Activated effector memory CD4-positive, alpha-beta T cell treated with Interleukin-2 at 50 U/mL for 16 hours (primary cell): ENCODE results near the gene SLC43A3.
"Not testable (repeated sequence)": the region's sequence is repeated elsewhere in the genome, so short reads cannot be mapped to it uniquely, and the experiment has no call there.

Source experiments
- DNase-seq: peaks from one replicate; pipeline ENCODE4 v3.0.0-alpha.2; 2020

SLC43A3 gene

DNA sequence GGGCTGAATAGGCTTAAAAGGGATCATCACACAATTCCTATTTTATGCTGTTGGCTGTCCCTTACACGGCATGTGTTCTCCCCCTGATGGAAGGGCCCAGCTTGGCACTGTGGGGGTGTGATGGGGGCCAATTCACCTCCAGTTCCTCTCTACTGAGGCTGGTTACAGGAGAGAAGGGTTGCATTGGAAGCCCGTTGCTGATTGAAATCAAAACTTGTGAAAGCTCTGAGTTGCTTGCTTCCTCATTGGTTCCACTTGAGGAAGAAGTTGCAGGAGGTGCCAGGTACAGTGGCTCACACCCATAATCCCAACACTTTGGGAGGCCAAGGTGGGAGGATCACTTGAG, 23.1 kb downstream of the SLC43A3 start:
- DNase-seq, result no peak

DNA sequence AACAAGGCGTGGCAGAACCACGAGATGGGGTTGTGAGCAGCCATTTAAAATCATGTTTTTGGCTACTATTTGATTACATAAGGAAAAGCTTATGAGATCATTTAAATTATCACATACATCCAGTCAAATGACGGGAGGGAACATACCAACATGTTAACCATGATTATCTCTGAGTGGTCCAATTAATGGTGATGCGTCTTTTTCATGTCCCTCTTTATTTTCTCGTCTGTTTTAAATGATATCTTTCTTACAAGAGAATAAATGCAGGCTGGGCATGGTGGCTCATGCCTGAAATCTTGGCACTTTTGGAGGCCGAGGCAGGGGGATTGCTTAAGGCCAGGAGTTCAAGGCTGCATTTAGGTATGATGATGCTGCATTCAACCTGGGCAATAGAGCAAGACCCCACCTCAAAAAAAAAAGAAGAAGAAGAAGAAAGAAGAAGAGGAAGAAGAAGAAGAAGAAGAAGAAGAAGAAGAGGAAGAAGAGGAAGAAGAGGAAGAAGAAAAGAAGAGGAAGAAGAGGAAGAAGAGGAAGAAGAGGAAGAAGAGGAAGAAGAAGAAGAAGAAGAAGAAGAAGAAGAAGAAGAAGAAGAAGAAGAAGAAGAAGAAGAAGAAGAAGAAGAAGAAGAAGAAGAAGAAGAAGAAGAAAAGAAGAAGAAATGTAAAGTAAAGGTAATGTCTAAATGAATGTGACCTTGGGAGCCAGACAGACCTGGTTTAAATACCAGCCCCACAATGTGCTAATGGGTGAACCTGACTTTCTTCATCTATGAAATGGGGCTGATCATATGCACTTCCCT, 23.7 kb downstream of the SLC43A3 start:
- DNase-seq, result not testable (repeated sequence)

DNA sequence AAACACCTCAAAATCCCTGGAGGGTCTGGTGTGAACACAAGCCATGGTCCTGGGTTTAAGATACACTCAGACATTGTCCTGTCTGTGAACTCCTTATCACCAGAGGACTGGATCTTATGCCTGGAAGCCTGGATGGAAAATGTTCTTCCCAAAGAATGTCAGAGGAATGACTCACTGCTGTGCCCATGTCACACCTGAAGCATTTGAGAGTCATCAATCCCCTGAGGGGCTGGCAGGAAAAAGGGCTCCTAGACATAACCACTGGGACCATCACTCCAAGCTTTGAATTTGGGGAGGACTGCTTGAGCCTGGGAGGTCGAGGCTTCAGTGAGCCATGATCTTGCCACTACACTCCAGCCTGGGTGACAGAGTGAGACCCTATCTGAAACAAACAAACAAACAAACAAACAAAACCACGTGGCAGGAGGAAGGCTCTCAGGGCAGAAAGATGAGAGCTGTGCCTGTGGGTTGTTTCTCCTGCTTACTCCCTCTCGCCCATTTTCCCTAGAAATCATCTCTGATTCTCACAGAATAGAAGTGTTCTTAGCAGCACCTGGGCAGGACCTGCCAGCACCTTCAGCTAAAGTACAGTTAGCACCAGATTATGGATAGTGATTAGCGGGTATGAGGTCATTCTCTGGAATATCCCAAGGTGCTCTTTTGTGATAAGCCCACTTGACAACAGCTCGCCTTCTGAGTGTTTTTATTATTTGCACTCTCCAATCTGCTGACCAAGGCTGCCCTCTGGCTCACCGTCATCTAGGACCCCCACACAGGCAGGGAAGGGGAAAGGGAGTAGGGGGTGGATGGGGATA, 24.5 kb downstream of the SLC43A3 start:
- DNase-seq, result no peak

DNA sequence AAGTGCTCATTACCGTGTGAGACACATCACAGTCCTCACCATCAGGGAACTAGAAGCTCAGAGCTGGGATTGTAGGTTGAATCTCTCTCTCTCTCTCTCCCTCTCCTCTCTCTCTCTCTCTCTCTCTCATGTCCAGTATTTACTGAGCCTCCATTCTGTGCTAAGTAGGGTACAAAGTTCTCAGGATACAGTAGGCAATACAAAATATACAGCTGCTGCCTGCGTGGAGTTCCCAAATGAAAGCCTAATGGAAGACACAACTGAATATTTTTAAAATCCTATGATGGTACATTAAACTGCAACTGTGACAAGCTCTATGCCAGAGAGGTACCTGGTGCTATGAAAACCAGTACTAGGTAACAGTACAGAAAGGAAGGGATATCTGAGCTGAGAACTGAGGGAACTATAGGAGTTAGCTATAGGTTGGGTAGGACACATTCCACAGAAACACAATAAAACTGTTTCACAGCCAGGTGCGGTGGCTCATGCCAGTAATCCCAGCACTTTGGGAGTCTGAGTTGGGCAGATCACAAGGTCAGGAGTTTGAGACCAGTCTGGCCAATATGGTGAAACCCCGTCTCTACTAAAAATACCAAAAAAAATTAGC, 26.8 kb downstream of the SLC43A3 start:
- DNase-seq, result no peak

DNA sequence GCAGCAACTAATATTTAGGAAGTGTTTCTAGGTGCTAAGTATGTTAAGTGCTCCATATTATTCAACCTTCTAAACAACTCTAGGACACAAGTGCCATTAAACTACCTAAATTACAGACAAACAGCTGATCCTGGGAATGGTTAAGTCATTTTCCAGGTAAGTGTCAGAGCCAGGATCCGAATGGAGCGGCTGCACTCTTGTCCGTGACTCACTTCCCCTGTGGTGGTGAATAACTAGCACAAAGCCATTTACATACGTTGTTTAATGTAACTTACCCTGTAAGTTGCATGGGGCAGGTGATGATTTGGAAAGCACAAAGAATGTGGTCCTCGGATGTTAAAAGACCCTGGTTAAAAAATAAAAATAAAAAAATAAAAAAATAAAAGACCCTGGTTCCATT, 27.7 kb downstream of the SLC43A3 start:
- DNase-seq, result no peak

DNA sequence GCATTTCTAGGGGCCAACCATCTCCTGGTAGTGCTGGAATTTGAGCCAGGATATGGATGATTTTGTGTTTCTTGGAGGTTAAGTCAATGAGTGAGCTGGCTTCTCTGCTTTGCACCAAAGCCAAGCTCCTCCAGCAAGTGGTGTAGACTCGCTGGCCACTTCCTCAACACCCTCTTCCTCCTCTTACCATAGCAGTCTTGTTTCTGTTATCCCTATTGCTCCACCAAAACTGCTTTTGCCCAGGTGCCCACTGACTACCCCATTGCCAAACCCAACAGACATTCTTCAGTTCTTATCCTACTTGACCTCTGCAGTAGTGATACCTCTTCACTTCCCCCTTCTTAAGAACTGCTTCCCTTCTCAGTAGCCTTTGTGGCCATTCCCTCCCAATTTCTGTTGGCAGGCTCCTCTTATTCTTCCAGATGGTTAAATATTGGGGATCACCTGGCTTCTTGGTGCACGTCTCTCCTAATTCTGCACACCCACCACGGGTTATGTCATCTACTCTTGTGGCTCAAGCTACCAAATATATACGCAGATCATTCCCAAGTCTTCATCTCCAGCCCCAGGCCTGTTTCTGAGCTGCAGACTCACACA, 29.4 kb downstream of the SLC43A3 start:
- DNase-seq, result no peak

DNA sequence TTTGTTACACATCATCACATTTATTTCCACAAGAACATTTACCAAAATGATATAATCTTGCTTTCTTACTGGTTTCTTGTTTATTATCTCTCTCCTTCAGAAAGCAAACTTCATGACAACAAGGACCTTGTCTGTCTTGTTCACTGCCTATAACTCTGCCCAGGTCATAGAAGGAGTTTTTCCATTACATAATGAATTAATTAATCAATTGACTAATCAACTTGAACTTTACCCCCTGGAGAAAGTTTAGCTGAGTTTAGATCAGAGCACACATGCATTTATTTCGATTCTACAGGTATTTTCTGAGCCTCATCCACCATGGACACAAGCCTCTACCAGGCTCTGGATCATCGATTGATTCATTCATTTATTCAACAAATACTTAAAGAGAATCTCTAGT, 30.2 kb downstream of the SLC43A3 start:
- no peak for DNase-seq

DNA sequence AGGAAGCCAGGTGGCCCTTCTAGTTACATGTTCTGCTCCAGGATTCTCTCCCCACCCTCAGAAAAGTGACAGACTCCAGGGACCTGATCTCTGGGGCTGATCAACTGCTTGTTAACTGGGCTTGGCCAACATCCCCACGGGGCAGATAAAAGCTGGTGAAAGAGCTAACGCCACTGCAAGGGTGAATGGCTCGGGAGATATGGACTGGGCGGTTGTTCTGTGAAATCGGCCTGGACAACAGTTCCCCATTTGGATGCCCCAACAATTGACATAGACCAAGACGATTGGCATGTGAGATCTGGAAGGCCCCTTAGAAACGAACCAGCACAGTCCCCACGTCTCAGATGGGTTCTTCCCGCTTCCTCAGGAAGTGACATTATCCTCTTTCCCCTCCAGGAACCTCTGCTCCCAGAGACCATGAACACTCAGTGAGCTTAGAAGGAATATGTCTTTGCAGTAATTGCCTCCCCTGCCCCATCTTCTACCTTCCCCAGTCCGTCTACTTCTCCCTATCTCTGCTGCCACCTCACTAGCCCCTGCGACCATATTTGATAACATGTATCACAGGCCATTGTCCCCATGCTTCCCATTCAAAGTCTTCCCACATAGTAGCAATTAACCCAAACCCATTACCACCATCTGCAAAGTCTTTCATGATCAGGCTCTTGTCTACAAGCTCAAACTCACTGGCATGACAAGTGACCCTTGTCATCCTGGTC, 30.9 kb downstream of the SLC43A3 start:
- DNase-seq, result no peak

DNA sequence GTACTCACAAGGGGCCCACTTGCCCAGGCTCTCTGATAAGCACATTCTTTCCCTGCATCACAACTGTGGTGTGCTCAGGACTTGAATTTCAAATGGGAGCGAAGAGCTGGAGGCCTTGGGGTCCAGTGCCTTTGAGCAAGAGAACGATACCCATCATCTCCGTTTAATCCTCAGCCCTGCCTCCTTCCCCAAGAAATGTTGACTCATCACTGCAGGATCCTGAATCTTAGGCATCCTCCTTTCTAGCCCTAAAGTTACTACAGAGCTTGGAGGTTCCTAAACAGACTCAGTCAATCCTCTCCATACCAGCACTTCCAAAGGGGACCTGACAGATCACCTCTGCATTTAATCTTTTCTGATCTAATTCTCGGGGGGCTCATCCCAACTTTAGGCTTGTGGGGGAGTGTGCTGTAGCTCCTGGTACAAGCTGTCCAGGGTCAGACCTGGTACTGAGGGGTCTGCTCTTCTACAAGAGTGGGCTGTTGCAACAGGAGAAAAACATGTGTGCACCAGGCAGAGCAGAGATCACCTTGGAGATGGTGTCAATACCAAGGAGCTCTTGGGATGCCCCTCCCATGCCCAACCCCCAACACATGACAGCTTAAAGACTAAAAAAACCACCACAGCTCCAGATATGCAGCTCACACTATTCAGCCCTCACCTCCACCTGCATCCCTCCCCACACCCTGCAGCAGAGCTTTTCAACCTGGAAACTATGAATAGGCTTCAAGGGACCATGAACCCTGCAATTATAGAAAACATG, 32.5 kb downstream of the SLC43A3 start:
- DNase-seq, result no peak

DNA sequence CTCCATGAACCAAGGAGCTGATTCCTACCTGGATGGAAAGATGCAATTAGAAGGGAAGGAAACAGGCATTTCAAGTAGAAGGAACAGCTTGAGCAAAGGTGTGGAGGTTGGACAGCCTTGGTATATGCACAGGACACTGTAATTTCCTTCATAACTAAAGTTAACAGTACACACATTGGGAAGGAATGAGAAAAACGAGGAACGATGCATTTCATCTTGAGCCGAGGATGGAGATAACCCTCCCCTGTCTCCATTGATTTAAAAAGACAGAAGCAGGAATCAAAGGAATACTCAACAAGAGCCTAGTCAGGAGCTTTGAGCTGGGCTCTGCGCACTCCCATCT, 34.2 kb downstream of the SLC43A3 start:
- no peak for DNase-seq

DNA sequence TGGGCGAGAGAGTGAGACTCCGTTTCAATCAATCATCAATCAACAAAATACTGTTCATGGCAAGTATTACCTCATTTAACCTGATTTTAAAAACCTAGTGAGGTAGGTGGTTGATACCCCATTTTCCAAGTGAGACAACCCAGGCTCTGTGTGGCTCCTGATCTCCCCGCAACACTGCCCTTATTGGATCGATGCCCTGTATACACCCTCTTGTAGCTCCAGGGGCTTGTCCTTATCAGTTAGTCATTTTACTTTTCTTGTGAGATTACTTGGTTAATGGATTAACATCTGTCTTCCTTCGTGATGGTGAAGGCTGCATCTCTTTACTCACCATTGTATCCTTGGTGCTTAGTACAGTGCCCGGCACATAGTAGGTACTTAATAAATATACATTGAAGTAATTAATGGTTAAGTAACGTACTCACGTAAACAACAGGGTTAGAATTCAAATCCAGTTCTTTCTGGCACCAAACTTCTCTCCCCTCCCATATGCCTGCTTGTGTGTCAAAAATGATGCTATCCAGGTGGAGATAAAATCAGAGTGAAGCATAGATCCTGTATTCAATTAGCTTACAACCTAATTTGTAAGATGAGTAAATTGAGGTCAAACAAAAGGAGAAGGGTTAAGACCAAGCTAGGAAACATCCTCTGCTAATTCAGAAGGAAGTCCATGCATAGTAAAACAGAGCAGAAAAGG, 34.7 kb downstream of the SLC43A3 start:
- no peak for DNase-seq

DNA sequence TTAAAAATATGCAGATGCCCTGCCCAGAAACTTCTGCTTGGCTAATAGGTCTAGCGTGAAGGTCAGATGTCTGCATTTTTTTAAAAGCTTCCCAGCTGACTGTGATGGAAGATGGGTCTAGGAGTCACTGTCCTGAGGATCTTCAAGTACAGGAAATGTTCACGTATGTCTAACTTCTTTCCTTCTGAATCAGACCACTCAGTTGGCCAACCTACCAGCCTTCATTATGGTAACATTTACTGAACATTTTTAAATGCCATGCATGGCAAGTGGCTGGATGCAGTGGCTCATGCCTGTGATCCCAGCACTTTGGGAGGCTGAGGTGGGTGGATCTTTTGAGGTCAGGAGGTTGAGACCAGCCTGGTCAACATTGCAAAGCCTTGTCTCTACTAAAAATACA, 35.4 kb downstream of the SLC43A3 start:
- no peak for DNase-seq

DNA sequence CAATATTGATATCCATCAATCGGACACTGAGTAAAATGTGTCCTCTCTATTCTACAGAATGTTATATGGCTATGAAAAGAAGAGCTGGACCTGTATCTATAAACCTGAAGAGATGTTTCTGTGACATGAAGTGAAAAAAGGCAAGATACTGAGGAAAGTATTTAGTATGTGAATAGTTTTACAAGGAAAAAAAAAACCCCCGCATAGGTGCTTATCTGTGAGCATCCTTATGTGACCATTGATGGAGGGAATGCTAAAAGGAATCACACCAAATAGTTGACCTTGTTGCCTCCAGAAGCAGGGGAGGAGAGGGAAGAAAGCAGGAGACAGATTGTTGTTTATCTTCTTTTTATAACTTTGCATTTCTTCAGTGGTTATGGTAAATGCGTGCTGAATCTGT, 35.8 kb downstream of the SLC43A3 start:
- no peak for DNase-seq

DNA sequence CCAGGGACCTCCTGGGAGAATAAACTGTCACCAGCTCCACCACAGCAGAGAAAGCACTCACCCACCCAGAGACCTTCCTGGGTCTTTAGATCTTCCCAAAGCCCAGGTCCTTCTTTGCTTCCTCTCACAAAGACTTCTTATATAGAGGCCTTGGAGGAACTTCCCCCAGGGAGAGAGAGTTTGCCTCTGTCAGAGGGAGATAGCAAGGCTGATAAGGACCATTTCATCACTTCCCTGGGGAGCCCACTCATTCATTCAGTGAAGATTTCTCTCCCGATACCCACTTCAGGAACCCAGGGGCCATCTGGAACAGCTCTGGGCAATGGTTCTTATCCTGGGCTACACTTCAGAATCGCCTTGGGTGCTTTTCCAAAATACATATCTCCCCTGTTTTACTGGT, 36.4 kb downstream of the SLC43A3 start, which contains the start of gene PRG2:
Gene PRG2, minus strand, starts transcription at position 116 of the 400 bp plus-strand sequence. CDS start 706 bp downstream, outside the sequence.
- no peak for DNase-seq

DNA sequence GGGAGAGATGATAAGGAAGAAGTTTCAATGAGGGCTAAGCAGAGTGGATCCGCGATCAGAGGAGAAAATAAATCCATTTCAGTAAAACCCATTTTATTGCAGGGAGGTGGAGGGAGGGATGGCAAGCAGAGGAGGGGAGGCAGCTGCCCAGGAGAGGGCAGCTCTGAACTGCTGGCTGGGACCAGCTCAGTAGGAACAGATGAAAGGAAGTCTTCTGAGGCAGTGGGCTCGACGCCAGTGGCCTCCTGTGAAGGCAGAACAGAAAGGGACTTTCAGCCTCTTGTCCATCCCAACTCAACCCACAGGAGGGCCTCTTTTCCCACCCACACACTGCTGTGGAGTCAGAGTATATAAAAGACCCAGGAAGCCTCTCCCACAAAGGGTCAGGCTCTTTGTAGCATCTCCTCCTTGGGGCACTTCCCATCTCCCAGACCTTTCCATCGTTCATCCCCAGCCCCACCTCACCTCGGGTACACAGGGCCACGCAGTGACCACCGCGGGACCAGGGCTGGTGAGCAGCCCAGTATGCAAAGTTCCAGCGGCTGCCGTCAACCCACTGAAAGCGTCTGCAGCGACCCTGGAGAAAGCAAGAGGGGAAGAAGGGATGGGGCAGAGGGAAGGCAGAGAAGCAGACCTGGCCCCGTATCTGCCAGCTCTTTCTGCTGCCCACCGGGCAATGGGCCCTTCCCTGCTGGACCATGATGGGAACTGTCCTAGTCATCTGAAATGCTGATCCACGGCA, 39.5 kb downstream of the SLC43A3 start:
- no peak for DNase-seq

DNA sequence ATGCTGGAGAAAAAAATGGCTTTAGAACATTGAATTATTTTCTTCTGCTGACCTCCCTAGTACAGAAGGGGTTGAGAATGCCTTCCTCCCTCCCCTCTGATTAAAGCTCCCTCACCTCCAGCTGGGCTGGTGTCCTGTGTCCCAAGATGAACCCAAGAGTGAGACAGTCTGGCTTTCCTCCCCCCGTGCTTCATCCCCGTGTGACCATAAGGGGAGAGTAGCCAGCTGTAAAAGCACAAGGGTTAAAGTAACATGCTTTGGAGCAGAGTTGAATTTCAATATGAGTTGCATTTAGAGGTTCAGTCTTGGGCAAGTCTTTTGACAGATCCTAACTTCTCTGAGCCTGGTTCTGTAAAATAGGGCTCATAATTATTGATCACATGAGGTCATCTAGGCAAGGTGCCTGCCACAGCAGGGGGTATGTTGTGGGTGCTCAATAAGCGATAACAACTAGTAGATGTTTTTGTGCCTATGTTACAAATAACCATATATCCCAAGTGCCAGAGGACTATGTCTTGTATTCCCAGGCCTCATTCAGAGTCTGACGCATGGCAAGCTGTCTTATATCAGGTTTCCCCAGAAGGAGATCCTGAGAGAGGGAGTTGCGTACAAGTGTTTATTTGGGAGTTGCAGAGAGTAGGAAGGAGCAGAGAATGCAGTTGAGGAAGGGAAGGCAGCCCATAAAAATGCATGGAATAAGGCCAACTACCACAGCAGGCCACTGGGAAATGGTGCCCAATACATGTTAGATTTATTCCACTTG, 40.6 kb downstream of the SLC43A3 start:
- DNase-seq, result no peak

DNA sequence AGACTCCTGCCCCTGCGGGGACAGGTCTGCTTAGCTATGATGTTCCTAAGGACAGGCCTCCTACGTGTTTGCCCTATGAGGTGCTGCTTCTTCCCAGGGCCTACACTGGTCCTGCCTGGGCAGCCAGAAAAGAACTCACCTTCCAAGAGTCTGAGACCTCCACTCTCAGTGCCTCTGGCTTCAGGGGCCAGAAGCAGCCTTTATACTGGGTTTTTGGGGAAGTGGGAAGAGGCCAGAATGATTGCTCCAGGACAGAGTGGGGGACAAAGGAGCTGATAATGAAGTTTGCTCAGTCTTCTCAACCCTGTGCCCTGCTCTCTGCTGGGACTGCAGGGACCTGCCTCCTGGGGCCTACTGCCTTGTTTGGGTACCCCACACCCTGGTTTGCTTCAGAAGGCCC, 45.9 kb downstream of the SLC43A3 start, which contains the start of gene PRG3:
Gene PRG3, minus strand, starts transcription at position 176 of the 400 bp plus-strand sequence. CDS start 442 bp downstream, outside the sequence.
- DNase-seq, result no peak

DNA sequence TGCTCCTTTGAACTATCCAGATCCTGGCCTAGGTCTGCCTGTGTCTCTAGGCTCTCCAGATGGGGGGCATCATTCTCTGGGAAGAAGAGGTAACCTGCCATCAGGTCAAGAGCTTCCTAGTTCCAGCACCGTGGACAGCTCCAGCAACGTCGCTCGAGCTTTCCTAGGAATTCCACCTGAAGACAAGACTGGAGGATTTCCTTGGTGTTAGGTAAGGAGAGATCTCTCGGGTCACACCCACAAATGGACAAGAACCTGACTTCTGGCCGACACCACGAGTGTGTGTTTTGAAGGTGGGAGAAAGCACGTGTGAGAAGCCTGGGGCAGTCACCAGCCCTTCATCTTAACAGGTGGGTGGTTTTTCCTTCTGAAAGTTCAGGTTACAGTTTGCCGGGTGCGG, 47.2 kb downstream of the SLC43A3 start:
- DNase-seq, result no peak

DNA sequence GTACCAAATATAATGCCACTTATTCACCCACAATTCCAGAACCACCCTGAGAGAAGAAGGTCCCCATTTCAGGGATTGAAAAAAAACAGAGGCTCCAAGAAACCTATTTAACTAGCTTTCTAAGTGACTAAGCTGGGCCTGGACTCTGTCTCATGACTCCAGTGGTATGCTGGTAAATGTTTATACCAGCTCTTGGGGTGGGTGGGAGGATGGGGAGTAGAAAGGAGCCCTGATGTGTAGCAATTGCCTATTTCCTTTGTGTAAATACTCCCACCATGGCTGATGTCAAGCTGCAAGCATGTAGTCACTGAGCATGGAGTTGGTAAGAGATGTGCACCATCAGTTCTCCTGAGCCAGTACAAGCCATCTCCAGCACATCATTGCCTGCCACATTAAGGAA, 48.7 kb downstream of the SLC43A3 start:
- no peak for DNase-seq

DNA sequence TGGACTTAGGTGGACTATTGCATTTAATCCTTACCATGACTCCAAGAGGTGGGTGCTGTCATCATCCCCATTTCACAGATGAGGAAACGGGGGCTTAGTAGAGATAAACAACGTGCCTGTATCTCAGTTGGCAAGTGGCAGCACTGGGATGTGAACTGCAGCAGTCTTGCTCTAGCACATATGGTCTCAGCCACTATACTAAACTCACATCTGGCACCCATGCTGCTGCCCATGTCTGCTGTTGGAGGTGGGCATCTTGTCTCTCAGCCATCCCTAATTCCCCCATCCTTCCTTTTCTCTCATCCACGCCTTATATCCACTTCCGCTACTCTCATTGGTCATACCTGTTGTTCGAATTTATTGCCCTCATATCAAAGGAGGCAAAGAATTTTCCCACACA, 49.8 kb downstream of the SLC43A3 start:
- no peak for DNase-seq
